Fibroblast of skin of left biceps (primary cell): ENCODE data around the gene GPR39.
A peak's percentile ranks its signal among the peaks of the same experiment; 100 is the strongest.

ENCODE experiments used
- DNase-seq, 2 experiments: peaks; one replicate each; pipeline ENCODE4 v3.0.0-alpha.2; 2013; ENCODE audit warnings: low read depth in 2 of 2

Gene GPR39

DNA sequence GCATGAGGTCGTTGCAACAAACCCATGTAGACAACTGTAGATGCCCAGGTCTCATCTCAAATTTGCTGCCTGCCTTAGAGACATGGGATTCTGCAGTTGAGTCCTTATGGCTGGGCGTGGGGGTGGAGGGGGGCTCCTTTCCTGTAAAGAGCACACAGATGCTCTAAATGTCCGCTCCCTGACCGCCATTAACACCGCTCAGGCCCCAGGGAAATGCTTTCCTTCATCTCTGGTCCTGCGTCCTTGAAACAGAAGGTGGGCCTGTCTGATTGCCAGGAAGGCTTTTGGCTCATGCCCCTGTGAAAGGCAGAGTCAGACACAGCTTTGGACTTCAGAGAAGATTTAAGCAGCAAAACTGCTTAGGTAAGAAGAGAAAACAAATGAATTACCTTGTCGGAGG, 25.7 kb downstream of the GPR39 start:
- DNase-seq: no peak

DNA sequence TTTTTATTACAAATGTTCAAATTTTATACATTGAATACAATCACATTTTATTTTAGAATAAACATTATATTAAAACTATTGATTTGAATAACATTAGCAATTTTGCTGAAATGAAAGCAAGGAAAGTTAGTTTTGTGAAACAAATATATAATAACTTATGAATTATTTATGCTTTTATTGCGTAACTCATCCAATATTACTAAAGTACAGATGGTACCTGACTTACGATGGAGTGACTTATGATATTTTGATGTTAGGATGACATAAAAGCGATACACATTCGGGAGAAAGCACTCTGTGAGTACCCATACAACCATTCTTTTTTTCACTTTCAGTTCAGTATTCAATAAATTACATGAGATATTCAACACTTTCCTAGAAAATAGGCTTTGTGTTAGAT, 26.5 kb downstream of the GPR39 start:
- no peak for DNase-seq

DNA sequence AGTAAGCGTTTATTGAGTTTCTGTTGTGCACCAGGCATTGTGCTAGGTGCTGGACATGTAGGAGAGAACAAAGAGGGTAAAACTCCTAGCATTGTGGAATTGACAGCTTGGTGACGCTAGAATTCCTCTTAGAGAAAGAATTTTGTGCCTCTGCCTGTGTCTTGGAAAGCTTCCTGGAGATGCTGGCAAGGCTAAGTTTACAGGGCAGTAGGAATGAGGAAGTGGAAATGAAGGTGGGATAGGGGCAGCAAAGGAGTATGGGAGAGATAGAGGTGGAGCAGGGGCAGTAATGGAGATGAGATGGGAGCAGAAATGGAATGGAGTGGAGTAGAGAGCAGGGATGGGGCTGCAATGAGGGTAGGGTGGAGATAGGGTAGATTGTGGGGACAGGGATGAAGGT, 29.8 kb downstream of the GPR39 start:
- no peak for DNase-seq

DNA sequence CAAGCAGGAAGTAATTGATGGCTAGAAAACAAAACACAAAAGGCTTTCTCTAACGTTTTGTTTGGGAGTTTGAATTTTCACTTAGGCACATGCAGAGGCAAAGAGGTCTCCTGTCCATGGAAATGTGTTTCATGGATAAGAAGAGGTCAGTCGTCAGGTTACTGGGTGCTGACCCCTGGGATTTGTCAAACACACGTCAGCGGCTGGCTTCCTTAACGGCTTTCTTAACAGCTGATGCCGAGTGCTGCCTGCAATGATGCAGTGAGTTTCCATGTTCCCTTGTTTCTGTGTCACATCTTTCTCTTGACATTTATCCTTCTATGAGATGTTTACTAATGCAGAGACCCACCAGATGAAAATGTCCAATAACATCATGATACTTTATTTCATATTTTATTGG, 31.7 kb downstream of the GPR39 start:
- DNase-seq: no peak

DNA sequence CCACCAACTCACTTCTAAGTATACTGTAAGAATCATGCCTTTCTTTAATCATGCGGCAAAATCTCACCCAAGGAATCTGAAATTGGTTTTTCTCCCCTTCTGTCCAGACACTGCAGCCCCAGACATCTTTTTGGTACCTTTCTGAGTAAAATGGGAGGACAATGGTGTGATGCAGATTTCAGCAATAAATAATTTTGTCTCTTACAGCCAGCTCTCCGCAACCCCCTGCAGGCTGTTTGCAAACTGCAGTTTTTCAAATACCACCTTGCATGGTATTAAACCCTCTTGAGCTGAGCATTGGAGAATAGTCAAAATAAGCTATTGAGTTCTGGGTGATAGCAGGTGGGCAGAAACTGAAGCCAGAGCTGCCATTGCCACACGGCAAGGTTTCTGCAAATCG, 32.2 kb downstream of the GPR39 start:
- DNase-seq: no peak

DNA sequence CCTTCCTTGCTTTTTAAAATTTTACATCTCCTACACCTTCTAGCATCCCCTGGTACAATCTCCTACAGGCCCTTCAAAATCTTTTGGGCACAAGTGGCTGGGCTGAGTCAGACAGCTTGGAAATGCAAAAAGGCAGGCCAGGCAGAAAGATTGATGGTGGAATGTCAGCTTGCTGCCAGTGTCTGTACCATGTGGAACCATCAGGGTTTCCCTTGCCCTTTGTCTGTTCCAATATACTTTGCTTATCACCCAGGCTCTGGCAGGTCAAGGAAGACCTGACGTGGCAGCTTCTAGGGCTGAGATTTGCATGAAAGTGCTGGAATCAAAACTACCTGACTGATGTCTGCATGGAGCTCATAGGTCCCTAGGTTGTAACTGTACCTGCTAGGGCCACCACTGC, 33.3 kb downstream of the GPR39 start:
- no peak for DNase-seq

DNA sequence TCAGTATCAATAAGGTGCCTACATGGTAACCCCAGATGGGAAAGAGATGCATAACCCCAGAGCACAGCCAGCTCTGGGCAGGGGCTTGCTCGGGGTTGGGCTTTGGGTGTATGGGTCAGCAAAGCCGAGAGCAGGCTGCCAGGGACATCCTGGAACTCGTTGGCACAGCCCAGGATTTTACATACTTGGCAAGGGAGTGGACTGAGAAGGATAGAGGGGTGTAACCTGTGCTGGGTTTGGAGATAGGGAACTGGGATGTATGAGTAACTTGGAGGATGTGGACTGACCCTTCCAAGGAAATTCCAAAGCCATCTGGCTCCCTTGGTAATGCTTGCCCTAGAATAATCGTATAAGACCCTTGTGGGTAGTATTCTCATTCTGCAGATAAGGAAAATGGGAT, 44.2 kb downstream of the GPR39 start:
- no peak for DNase-seq

DNA sequence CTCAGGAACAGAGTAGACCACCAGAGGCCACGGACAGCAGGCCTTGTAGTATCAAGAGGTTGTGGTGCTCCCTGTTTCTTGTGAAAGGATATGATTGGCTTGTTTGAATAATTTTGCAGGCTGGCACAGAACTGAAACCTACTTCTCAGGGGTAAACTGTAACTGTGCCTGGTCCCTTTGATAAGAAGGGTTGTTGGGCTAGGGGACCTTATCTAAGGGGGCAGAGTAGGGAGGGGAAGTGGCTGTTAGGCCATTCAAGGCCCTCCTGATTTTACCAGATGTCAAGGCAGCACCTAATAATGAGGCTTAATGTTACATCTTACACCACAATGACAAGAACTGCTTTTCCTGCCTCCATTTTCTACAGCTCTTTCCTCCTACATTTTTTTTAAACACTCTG, 45.6 kb downstream of the GPR39 start:
- DNase-seq: no peak

DNA sequence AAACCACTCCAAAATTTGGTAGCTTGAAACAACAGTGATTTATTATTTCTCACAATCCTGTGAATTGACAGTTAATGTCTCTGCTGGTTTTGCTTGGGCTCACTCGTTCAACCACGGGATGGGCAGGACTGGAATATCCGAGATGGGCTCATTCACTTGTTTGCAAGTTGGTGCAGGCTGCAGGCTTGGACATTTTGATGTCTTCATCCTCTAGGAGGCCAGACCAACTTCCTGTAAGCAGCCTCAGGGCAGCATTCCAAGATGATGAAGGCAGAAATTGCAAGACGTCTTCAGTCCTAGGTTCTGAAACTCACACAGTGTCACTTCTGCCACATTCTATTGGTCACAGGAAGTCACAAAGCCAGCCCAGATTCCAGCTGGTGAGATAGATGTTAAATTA, 47.1 kb downstream of the GPR39 start:
- no peak for DNase-seq

DNA sequence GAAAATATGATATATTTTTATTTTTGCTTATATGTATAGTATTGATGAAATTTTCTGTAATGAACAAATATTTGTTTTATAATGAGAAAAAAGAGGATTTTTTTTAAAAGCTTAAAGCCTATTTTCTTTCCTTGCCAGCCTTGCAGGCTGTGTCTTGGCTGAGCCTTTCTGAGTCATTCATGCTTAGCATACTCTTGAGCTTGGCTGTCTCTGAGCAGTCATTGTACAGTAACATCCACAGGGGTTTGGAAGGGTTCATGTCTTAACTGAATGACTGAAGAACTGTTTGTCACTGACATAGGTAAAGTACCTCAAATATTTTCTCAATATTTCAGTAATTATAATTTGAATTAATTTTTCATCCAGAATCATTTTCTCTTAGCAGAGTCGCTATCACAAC, 49.3 kb downstream of the GPR39 start:
- no peak for DNase-seq

DNA sequence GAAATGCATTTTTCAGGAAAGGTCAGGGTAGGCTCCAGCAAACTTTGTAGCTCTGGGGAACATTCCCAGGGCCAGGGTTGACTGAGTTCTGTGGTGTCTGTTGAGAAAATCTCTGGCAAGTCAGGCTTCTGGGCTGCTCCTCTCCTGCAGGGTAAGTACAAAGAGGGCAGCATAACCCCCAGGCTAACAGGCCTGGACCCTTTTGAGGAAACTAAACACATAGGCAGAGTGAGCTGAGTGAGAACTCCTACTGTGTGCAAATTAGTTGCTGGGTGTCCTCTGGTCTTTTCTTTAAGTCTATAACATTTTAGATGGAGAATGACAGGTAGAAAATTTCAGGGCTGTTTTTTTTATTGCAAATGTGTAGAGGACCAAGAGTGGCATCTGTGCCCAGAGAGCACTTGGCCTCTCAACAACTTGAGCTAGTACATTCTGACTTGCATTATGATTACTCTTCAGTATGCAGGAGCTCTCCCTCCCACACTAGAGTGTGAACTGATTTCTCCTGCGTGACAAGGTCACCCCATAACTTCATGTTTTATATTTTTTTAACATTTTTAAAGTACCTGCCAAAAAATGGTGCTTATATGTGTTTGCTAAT, 49.9 kb downstream of the GPR39 start:
- DNase-seq: no peak

DNA sequence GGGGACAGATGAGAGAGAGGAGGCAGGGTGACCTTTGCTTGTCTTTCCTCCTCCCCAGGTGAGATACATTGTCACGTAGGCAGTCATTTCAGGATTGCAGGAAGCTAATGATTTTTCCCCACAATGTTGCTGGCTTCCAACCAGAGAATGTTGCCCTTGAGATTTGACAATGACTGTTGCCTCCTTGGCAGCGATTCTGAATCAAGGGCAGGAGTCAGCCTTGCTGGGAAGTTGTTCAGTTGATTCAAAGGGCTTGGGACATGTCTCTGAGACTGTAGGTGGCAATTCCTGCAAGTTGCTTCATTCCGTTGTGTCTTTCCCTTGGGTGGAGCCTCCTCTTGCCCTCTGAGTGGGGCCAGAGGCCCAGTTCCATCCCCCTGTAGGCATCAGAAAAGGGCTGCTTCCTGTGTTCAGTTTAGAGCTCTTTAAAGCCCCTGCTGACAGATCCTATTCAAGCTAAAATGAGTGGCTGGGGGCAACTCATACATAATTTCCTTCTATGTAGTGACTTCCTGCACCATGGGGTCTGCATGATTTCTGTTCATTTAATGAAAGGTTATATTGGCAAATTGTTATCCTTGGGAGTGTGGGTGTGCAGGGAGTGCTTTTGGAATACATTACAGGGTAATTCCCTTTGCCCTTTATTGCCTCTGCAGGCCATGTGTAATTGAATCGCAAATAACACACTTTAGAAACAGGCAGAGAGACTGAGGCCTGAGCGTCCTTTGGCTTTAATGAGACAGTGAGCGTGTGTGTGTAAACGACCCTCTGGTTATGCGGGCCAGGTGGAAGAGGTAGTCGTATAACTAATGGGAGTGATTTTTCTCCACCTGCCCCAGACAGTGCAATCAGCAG, 52.4 kb downstream of the GPR39 start:
- DNase-seq: no peak

DNA sequence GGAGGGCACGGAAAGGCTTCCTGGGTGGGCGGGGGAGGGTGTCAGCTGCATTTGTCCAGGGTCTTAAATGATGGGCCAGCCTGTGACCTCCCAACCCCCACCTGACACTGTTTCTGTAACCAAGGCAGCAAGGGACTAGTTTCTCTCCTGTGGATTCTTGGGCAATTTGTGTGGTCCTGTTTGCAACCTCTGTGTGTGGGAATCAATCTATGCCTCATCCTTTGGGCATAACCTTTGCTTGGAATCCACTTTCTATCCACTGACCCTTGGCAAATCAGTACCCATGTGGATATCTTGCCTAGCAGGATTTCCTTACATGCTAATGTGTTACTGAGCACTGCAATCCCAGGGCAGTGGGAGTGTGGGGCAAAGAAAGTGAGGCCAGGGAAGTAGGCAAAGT, 54.1 kb downstream of the GPR39 start:
- no peak for DNase-seq

DNA sequence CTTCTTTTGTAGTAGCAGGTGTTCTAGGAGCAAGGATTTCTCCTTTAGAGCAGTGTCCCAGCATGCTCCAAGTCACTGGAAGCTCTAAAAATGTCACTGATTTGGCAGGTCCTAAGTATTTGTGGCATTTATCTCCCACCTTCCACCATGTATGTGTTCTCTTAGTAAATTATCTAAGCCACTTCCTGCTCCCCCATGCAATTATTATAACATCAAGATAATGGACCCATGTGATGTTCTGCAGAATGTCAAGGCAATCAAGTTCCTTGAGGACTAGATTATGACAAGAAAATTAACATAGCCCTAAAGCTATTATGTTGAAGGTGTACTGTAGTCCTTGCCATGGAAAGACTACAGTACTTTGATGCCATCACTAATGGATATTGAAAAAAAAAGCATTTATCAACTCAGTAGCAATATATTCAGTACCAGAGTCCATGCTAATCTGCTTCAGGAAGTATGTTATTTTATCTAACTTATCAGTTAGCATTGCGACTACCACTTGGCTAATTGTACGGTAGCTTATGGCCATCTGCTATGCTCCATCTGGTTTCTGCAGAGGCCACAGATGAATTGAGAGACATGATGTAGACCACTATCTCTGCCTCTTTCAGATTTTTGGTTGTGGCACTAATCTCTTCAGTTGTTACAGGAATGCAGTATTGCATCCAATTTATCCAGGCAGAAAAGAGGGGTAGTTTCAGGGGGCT, 56.7 kb downstream of the GPR39 start:
- DNase-seq: no peak

DNA sequence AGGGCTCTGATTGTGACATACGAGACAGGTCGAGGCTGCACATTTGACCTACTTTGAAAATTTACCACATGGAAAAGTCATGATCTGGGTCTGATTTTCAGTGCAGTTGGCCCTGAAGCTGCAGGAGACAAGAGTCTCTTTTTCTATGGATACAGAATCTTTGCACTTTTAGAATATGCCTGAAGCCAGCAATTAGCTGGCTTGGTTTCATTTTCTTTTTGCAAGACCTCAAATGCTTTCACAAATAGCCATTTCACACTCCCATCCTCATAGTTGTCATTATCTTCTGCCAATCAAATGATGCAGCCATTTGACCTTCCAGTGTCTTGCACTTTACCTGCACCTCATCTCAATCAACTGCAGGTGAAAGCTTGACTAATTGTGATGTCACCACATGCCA, 59.0 kb downstream of the GPR39 start:
- no peak for DNase-seq

DNA sequence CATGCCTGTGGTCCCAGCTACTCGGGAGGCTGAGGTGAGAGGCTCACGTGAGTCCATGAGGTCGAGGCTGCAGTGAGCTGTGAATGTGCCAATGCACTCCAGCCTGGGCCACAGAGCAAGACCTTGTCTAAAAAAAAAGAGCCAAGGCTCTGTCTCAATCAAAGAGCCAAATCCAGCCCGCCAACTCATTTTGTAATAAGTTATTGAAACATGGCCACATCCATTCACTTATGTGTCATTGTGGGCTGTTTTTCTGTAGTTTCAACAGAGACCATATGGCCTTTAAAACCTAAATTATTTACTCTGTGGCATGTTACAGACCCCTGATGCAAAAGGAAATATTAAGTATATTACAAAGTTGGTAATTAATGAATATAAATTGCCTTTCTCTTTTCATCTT, 60.8 kb downstream of the GPR39 start:
- peak; percentile 17 to 30 for DNase-seq

DNA sequence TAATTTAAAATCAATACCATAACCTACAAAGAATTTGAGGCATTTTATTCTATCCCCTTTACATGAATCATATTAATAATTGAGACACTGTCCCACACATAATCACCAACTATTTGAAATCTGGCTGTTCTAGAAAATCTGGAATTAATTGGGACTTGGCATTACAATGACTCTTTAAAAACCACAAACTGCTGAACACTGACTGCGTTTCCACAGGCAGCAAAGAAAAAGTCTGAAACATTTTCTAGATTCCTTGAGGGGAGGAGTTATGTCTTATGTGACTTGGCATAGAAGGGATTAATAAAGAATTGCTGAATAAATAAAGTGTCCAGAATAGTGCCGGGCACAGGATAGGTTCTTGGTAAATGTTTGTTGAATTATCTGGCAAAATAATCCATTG, 61.4 kb downstream of the GPR39 start:
- DNase-seq: peak; percentile 85 to 88

DNA sequence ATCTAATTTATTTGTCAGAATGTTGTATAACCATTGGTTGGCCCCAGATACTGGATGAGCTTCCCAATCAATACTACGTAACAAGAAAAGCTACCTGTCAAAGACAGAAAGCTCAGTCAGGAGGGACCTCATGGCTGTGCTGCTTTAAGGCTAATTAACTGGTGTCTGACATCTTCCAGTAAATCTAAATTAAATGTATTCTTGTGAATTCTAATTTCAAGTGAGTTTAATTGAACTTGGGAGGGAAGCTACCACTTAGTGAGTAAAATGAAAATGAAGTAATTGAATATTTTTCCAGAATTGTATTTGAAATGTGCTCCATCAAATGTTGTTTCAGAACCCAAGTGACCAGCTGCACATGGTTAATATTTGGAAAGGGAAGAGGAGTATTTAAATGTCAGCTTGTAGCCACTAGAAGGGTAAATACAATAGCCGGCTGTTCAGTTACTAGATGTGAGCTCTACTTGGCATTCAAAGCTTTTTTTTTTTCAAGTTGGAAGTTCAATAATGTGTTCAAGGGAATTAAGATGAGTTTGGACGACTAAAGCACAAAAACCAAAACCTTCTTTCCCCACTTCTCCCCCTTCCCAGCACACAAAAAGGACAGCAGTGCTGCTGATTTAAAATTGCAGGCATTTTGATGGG, 62.0 kb downstream of the GPR39 start:
- DNase-seq: no peak

DNA sequence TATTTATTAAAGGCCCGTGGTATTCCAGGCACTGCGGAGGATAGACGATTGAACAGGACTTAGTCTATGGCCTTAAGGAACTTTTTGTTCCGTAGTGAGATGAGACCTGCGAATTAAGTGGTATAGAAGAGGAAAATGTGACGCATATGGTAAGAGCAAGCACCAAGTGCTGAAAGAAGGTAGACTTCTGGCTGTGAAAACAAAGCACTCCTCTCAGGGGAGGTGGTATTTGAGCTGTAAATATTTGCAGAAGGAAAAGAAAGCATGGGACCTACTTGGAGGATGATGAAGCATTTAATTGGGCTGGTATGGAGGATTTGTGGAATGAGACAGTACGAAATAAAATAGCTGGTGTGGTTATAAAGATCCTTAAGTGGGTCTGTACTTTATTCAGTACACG, 62.5 kb downstream of the GPR39 start:
- DNase-seq: no peak

DNA sequence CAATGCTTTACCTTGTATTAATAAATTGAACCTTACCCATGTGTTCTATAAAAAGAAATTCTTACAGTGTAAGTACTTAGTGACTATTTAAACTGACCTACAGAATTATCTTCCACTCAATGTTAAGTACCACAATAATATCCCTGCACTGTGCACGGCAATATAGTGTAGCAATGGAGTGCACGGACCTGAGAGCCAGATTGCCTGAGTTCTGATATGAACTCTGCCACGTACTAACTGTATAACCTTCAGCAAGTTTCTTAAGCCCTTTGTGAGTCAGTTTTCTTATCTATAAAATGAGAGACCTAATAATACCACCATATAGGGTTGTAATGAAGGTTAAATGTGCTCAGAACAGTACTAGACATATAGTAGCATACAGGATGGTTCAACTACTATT, 66.2 kb downstream of the GPR39 start:
- DNase-seq: no peak

DNA sequence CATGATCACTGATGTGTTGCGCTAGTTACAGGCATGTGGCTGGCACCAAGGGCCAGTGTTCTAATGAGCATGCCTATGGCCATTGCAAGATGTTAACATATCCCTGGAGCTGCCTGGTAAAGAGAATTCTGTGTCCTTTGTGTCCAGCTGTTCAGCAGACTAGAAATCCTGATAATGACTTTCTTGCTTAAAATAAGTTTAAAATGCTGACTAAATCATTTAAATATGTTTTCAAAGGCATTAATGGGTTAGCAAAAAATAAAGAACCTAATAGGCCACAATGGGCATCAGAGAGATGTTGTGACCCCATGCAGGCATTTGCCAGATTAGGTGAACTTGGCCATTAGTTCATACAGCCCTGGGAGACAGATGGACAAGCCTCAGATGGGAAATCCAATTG, 67.5 kb downstream of the GPR39 start:
- DNase-seq: no peak

DNA sequence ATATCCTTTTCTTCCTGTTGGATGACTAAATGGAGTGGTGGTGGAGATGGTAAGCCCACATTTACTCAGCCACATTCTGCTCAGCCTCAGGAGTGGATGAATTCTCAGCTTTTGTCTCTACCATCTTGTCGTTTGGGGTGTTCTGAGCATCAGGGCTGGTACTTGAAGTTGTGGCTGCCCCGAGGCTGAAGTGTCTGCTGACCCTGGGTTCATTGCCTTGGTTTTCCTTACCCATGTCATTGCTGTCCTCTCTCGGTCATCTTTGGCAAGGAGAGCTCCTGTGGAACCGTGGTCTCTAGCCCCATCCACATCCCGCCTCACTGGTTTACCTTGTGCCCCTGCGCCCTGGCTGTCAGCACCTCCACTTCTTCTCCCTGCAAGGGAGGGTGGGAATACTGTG, 71.9 kb downstream of the GPR39 start:
- no peak for DNase-seq

DNA sequence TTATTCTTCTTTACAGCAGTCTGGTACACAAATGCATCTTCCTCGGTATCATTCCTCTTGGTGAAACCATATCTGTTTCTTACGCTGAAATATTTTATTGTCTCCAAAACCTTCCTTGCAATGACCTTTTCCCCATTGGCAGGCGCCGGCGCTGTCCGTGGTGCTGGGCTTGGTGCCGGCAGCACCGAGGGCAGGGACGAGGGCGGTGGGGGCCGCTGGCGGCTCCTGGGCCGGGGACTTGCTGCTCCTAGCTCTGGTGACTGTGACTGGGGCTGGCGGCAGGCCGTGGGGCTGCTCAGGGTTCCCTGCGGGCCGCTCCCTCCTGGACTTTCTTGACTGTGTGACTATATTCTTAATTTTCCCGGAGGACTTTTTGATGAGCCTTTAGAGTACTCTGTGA, 72.5 kb downstream of the GPR39 start:
- DNase-seq: no peak
